Measurements from ENCODE around the gene SULT4A1. TPM values are rescaled to one million over a fixed set of nuclear protein-coding genes. Genes with fewer than 3 reads are reported as not detected.
A peak's percentile ranks its signal among the peaks of the same experiment; 100 is the strongest.

Gene SULT4A1
- polyA plus RNA-seq, 1 of the 3 experiments (the other 2 are of a cell fraction), result 3.9 TPM

DNA sequence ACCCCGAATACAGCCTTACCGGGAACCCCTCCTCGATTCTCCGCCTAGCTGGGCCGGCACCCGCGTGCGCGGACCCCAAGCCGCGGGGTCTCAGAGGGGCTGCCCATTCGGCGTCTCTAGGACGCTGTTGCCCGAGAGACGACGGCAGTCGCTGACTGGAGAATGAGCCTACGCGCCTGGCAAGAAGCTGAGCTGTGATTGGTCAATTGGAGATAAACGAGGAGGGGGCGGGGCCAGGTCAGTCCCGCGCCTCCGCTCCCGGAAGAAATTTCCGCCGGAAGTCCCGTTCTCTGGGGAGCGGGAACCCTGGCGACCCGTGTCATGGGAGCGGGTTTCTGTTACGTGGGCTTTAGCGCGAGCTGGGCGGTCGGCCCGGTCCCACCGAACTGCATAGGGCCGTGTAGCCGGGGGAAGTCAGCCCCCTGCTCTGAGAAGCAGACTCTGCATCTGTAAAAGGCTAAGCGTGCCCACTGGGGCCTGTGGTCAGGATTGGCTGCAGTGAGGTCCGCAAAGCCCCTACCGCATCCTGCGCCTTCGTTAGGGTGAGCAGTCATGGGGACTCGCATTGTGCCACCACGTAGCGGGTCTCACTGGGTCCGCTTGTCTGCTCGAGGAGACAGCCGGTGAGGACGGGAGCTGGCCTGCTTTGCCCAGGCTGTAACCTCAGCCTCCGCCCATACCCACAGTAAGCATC is 50.0 kb downstream of the SULT4A1 start, which contains the start of gene EFCAB6:
Gene EFCAB6, minus strand, starts transcription at position 157 of the 694 bp plus-strand sequence. CDS start 29,987 bp downstream, outside the sequence.
- TF ChIP-seq USF1 (IDR thresholded peaks at IDR 0.05; ENCODE audit: borderline replicate concordance, low read depth) (no peak), YY1 (IDR thresholded peaks at IDR 0.05; ENCODE audit: low read depth) (no peak), RXRA (IDR thresholded peaks at IDR 0.05; ENCODE audit: borderline replicate concordance, low read depth) (no peak), POLR2AphosphoS5 (IDR thresholded peaks at IDR 0.05; ENCODE audit: low read depth, low read length) (peak; percentile 44; the same call in 1 of the 2 replicates), EZH2phosphoT487 (IDR thresholded peaks at IDR 0.05; ENCODE audit: borderline replicate concordance, low read depth) (no peak), FOSL2 (IDR thresholded peaks at IDR 0.05; ENCODE audit: borderline replicate concordance, low read depth) (no peak), GABPA (IDR thresholded peaks at IDR 0.05; ENCODE audit: low read depth) (peak; percentile 83), ELF1 (IDR thresholded peaks at IDR 0.05) (peak; percentile 16; the same call in 1 of the 2 replicates), SMC3 (IDR thresholded peaks at IDR 0.05; ENCODE audit: low read depth, low read length) (no peak), TEAD4 (IDR thresholded peaks at IDR 0.05; ENCODE audit: borderline replicate concordance, insufficient read depth) (no peak), MXI1 (IDR thresholded peaks at IDR 0.05; ENCODE audit: low read depth, low read length) (peak; percentile 83), MAX (IDR thresholded peaks at IDR 0.05; ENCODE audit: low read depth) (peak; percentile 57; the same call in 1 of the 2 replicates), EP300 (IDR thresholded peaks at IDR 0.05; ENCODE audit: borderline replicate concordance in 1 of 2, low read depth in 1 of 2, low read length in 1 of 2) (no peak), SIN3A (IDR thresholded peaks at IDR 0.05; ENCODE audit: borderline replicate concordance, low read depth, low read length) (0 out of 2 replicates have a peak, but pooled peaks have one; percentile 12), FOXM1 (IDR thresholded peaks at IDR 0.05; ENCODE audit: low read depth) (no peak), TAF1 (IDR thresholded peaks at IDR 0.05; ENCODE audit: borderline replicate concordance, low read depth, low read length) (no peak; the same call in 1 of the 2 replicates), NFIC (IDR thresholded peaks at IDR 0.05; ENCODE audit: borderline replicate concordance) (no peak), RCOR1 (IDR thresholded peaks at IDR 0.05; ENCODE audit: low read length) (no peak)
- TF ChIP-seq, protein P1, sequence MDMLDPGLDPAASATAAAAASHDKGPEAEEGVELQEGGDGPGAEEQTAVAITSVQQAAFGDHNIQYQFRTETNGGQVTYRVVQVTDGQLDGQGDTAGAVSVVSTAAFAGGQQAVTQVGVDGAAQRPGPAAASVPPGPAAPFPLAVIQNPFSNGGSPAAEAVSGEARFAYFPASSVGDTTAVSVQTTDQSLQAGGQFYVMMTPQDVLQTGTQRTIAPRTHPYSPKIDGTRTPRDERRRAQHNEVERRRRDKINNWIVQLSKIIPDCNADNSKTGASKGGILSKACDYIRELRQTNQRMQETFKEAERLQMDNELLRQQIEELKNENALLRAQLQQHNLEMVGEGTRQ (IDR thresholded peaks at IDR 0.05; ENCODE audit: borderline replicate concordance, low read depth, low read length), result no peak
- TF ChIP-seq, protein P2, sequence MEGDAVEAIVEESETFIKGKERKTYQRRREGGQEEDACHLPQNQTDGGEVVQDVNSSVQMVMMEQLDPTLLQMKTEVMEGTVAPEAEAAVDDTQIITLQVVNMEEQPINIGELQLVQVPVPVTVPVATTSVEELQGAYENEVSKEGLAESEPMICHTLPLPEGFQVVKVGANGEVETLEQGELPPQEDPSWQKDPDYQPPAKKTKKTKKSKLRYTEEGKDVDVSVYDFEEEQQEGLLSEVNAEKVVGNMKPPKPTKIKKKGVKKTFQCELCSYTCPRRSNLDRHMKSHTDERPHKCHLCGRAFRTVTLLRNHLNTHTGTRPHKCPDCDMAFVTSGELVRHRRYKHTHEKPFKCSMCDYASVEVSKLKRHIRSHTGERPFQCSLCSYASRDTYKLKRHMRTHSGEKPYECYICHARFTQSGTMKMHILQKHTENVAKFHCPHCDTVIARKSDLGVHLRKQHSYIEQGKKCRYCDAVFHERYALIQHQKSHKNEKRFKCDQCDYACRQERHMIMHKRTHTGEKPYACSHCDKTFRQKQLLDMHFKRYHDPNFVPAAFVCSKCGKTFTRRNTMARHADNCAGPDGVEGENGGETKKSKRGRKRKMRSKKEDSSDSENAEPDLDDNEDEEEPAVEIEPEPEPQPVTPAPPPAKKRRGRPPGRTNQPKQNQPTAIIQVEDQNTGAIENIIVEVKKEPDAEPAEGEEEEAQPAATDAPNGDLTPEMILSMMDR (IDR thresholded peaks at IDR 0.05), result no peak
- TF ChIP-seq, protein P3, sequence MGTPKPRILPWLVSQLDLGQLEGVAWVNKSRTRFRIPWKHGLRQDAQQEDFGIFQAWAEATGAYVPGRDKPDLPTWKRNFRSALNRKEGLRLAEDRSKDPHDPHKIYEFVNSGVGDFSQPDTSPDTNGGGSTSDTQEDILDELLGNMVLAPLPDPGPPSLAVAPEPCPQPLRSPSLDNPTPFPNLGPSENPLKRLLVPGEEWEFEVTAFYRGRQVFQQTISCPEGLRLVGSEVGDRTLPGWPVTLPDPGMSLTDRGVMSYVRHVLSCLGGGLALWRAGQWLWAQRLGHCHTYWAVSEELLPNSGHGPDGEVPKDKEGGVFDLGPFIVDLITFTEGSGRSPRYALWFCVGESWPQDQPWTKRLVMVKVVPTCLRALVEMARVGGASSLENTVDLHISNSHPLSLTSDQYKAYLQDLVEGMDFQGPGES (IDR thresholded peaks at IDR 0.05; ENCODE audit: low read depth, low read length), result peak; percentile 63
- Histone ChIP-seq H3K9ac (peak within 1 kb of the TSS; percentile 69), H3K36me3 (replicated peaks in 1 of 2; ENCODE audit: control insufficient read depth in 1 of 2, insufficient read depth in 2 of 2, low read length in 1 of 2) (no peaks in the 10 kb centered on the region), H3K4me2 (peak within 1 kb of the TSS; percentile 84), H3K9me3 (no peaks in the 10 kb centered on the region), H3K4me3 (ENCODE audit: low read depth in 2 of 2, low read length in 1 of 2) (peak within 1 kb of the TSS; percentile 58 to 71), H3K27me3 (ENCODE audit: insufficient read depth) (no peaks in the 10 kb centered on the region), H3K9me2 (no peaks in the 10 kb centered on the region), H2AFZ (ENCODE audit: low read depth) (peak within 1 kb of the TSS; percentile 93), H3K79me2 (ENCODE audit: insufficient read depth) (no peaks in the 10 kb centered on the region; the same call in 1 of the 2 replicates), H3K27ac (ENCODE audit: low read depth in 2 of 2, low read length in 1 of 2) (peak within 1 kb of the TSS; percentile 45 to 76; a peak in 3 of 4 replicates), H3F3A (replicated peaks; ENCODE audit: insufficient read depth) (no peaks in the 10 kb centered on the region), H3K4me1 (ENCODE audit: control insufficient read depth in 1 of 2, insufficient read depth in 2 of 2, low read depth in 1 of 2, low read length in 1 of 2) (peaks cover 0 to 7% of the 10 kb centered on the region in 2 experiments; a peak in 2 of 4 replicates), H4K20me1 (ENCODE audit: insufficient read depth) (no peaks in the 10 kb centered on the region)
- POLR2A ChIA-PET, result interaction anchor here (1.5 kb wide), 1 partner anchor 14 kb away, joined by 3 read pairs; no protein-coding TSS in a partner anchor
- peak; percentile 90 for DNase-seq
- WGBS (ENCODE audit: low lambda C conversion rate), result 0% methylated on average over 5 of the region's 55 CpGs
- CTCF ChIA-PET, result interaction anchor here (0.8 kb wide), 1 partner anchor 16 kb away, joined by 3 read pairs; no protein-coding TSS in a partner anchor

Data from SK-N-SH (cell line).